ENCODE data around the gene IL1RAPL2. TPM values are rescaled to one million over a fixed set of nuclear protein-coding genes. Genes with fewer than 3 reads are reported as not detected.

IL1RAPL2 gene
- total and polyA plus RNA-seq, 8 donors: 0.13 to 1.1 (median 0.47) TPM; not detected in 2

DNA sequence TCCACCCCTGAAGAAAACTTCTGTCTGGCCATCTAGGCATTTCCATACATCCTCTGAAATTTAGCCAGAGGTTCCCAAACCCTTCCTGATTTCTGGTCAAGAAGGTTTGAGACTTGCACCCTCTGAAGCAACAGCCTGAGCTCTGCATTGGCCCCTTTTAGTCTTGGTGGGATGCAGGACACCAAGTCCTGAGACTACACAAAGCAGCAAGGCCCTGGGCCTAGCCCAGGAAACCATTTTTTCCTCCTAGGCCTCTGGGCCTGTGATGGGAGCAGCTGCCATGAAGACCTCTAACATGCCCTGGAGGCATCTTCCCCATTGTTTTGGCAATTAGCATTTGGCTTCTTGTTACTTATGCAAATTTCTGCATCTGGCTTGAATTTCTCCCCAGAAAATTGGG lies 196.6 kb downstream of the IL1RAPL2 start:
- H3K4me3 ChIP-seq: no peak overlapping the region
- intact Hi-C loops (cut with DNase I): no loop called here
- no peak for DNase-seq
- ATAC-seq: no peak
- no peak overlapping the region for H3K27ac ChIP-seq
- H3K9me3 ChIP-seq: peaks cover 0 to 13% of the 10 kb centered on the region in 2 donors
- H3K4me1 ChIP-seq: no peaks in the 10 kb centered on the region
- H3K27me3 ChIP-seq: no peaks in the 10 kb centered on the region
- TF ChIP-seq, protein P1, sequence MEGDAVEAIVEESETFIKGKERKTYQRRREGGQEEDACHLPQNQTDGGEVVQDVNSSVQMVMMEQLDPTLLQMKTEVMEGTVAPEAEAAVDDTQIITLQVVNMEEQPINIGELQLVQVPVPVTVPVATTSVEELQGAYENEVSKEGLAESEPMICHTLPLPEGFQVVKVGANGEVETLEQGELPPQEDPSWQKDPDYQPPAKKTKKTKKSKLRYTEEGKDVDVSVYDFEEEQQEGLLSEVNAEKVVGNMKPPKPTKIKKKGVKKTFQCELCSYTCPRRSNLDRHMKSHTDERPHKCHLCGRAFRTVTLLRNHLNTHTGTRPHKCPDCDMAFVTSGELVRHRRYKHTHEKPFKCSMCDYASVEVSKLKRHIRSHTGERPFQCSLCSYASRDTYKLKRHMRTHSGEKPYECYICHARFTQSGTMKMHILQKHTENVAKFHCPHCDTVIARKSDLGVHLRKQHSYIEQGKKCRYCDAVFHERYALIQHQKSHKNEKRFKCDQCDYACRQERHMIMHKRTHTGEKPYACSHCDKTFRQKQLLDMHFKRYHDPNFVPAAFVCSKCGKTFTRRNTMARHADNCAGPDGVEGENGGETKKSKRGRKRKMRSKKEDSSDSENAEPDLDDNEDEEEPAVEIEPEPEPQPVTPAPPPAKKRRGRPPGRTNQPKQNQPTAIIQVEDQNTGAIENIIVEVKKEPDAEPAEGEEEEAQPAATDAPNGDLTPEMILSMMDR (IDR thresholded peaks at IDR 0.05): no peak
- no peaks in the 10 kb centered on the region for H3K36me3 ChIP-seq

DNA sequence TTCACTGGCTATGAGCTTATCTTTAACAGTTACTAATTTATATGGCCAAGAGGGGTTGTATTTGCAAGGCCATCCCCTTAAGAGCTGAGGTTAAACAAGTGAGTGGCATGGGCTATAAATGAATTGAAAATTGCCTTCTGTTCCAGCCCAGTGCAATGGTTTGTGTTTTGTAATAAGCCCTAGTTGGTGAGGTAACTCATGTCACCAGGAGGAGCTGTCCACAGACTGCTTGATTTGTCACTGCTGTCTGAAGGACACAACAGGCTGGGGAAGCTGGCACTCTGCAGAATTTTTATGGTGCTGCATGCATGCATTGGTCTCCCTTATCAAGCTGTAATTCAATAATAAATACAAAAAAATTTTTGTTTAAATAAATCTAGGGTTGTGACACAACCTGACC lies 223.8 kb downstream of the IL1RAPL2 start:
- DNase-seq (no peak), ATAC-seq (no peak)
- intact Hi-C loops (cut with DNase I): no loop called here
- H3K27ac ChIP-seq: no peak overlapping the region
- no peaks in the 10 kb centered on the region for H3K4me1 ChIP-seq
- H3K4me3 ChIP-seq: no peak overlapping the region
- no peaks in the 10 kb centered on the region for H3K9me3 ChIP-seq
- no peaks in the 10 kb centered on the region for H3K36me3 ChIP-seq
- H3K27me3 ChIP-seq: no peaks in the 10 kb centered on the region
- TF ChIP-seq, protein P1 (IDR thresholded peaks at IDR 0.05): no peak

DNA sequence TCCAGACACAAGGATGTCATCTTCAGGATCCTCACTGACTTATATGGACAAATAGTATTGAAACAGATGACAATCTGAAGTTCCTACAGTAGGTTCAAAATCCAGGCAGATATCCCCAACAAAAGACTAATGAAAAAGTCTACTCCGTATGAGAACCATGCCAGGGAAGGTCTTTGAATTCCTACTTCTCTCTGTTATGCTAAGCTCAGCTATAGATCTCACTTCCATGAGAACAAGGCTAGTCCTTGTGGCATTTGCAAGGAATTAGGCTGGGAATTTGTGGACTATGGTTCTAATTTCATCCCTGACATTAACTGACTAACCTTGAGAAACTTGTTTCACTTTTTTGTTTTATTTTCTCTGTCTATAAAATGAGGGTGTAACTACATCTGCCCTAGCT lies 229.8 kb downstream of the IL1RAPL2 start:
- no peak for DNase-seq
- ATAC-seq: no peak
- intact Hi-C loops (cut with DNase I): no loop called here
- no peak overlapping the region for H3K4me3 ChIP-seq
- no peak overlapping the region for H3K27ac ChIP-seq
- no peaks in the 10 kb centered on the region for H3K4me1 ChIP-seq
- no peaks in the 10 kb centered on the region for H3K9me3 ChIP-seq
- H3K27me3 ChIP-seq: peaks cover 0 to 4% of the 10 kb centered on the region in 2 donors
- no peaks in the 10 kb centered on the region for H3K36me3 ChIP-seq
- TF ChIP-seq, protein P1 (IDR thresholded peaks at IDR 0.05): no peak

DNA sequence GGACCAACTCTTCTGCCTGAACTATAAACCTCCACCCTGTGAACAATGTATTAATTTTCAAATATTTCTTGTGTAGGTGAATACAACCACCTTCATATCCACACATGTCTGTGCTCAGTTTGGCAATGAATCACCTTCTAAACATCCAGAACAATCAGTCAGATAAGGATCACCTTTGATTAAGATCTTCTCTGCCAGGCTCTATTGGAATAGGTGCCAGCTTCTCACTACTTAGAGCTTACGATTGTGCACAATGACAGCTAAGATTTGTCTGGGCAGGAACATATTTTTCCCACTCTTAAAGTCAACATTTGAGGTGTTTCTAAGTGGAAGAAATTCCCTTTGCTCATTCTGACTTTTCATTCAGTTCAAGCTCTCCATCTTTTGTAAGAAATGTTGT lies 237.2 kb downstream of the IL1RAPL2 start:
- no peak for ATAC-seq

DNA sequence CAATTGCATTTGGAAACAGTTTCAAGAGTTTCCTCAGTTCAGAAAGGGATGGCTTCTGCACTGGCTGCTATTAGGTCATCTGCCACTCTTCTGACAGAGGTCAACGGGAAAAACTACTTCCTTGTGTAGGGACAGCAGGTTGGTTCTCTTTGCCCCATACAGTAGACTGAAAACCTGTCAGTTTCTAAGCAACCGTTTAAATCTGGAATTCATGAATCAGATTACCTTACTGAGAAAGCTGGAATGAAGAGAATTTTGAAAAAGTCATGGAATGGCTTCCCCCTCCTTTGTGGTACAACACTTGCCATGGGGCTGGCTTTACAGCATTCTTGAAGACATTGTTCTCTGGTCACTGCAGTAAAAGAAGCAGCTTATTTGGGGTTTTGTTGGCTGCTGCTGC lies 240.3 kb downstream of the IL1RAPL2 start:
- no peak for ATAC-seq
- no peaks in the 10 kb centered on the region for H3K9me3 ChIP-seq
- H3K4me3 ChIP-seq: no peak overlapping the region
- no peaks in the 10 kb centered on the region for H3K4me1 ChIP-seq
- no peak overlapping the region for H3K27ac ChIP-seq
- intact Hi-C loops (cut with DNase I): no loop called here
- TF ChIP-seq, protein P1 (IDR thresholded peaks at IDR 0.05): no peak
- DNase-seq: no peak
- no peaks in the 10 kb centered on the region for H3K27me3 ChIP-seq
- no peaks in the 10 kb centered on the region for H3K36me3 ChIP-seq

More for the DNA sequence above, 237.2 kb downstream of the IL1RAPL2 start:
- Histone ChIP-seq H3K36me3 (no peaks in the 10 kb centered on the region), H3K27ac (no peak overlapping the region), H3K4me1 (no peaks in the 10 kb centered on the region), H3K27me3 (peaks cover 0 to 5% of the 10 kb centered on the region in 2 donors), H3K4me3 (no peak overlapping the region), H3K9me3 (no peaks in the 10 kb centered on the region)
- no peak for DNase-seq
- TF ChIP-seq, protein P1 (IDR thresholded peaks at IDR 0.05): no peak
- intact Hi-C loops (cut with DNase I): no loop called here
